Measurements from ENCODE around the gene CDH4. TPM values are rescaled to one million over a fixed set of nuclear protein-coding genes. Genes with fewer than 3 reads are reported as not detected.

The CDH4 gene
- total RNA-seq, 1 donor from 2014 or later, result 12.1 TPM

DNA sequence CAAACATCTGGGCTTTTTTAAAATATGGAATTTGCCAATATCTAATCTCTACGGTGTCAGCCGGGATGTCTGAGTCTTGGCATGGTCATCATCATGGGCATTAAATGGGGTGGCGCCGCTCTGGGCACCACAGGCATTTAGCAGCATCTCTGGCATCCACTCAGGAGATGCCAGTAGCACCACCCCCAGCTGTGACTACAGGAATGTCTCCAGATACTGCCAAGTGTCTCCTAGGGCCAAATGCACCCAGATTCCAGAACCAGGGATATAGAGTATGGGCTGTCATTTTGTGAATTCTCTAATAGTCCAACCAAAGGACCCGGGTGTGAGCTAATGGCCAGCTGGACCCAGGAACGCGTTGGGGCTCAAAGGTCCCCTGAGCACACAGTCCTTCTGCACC lies 452.6 kb downstream of the CDH4 start:
- DNase-seq (ENCODE audit: low read depth), result no peak
- H3K36me3 ChIP-seq (ENCODE audit: control insufficient read depth, insufficient read depth, low read length), result no peaks in the 10 kb centered on the region
- FAIRE-seq, result no peak
- TF ChIP-seq, protein P1, sequence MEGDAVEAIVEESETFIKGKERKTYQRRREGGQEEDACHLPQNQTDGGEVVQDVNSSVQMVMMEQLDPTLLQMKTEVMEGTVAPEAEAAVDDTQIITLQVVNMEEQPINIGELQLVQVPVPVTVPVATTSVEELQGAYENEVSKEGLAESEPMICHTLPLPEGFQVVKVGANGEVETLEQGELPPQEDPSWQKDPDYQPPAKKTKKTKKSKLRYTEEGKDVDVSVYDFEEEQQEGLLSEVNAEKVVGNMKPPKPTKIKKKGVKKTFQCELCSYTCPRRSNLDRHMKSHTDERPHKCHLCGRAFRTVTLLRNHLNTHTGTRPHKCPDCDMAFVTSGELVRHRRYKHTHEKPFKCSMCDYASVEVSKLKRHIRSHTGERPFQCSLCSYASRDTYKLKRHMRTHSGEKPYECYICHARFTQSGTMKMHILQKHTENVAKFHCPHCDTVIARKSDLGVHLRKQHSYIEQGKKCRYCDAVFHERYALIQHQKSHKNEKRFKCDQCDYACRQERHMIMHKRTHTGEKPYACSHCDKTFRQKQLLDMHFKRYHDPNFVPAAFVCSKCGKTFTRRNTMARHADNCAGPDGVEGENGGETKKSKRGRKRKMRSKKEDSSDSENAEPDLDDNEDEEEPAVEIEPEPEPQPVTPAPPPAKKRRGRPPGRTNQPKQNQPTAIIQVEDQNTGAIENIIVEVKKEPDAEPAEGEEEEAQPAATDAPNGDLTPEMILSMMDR (IDR thresholded peaks at IDR 0.05; ENCODE audit: insufficient read depth, low read length, severe bottlenecking), result no peak
- H3K4me3 ChIP-seq (ENCODE audit: low read depth, low read length), result no peak overlapping the region
- H3K27me3 ChIP-seq (ENCODE audit: control insufficient read depth, insufficient read depth, low read length), result no peaks in the 10 kb centered on the region

DNA sequence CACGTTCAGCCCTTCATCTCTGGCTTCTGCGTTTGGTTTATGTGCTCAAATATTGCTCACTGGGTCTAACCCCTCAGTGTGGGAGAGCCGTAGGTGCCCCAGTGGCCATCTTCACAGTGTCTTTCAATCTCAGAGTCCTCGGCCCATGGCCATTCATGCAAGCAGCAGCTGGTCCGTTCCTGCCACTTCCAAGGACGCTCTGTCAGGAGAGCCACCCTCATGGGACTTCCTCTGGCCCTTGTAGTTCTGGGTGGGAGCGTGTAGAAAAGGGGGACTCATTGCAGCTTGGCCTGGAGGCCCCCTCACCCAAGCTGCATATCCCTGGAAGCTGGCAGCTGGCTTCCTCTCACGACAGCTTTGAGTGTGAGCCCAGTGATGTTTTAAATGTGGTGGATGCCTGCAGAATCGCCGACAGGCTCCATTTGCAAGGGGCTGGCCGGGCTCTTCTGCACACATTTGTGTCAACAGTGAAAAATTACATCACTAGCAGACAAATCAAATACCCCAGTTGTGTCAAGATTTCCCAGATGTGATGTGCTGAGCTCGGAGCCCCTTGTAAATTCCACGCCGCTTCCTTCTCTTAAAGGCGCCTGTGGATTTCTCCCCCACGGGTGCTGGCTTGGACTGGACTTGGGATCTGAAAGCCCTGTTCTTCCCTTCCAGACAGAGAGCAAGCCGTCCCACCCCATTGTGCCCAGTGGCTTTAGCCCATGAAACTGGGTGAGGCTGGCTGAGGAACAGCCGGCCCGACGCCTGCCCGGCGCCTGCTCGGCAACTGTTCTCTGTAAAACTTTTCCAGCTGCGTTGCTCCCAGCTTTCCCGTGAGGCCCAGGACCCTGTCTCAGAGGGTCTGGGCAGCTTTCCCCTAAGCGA lies 453.6 kb downstream of the CDH4 start:
- H3K4me3 ChIP-seq (ENCODE audit: low read depth, low read length), result no peak overlapping the region
- DNase-seq (ENCODE audit: low read depth) (no peak), FAIRE-seq (no peak)
- H3K27me3 ChIP-seq (ENCODE audit: control insufficient read depth, insufficient read depth, low read length), result no peaks in the 10 kb centered on the region
- TF ChIP-seq, protein P1 (IDR thresholded peaks at IDR 0.05; ENCODE audit: insufficient read depth, low read length, severe bottlenecking), result no peak
- no peaks in the 10 kb centered on the region for H3K36me3 ChIP-seq (ENCODE audit: control insufficient read depth, insufficient read depth, low read length)

DNA sequence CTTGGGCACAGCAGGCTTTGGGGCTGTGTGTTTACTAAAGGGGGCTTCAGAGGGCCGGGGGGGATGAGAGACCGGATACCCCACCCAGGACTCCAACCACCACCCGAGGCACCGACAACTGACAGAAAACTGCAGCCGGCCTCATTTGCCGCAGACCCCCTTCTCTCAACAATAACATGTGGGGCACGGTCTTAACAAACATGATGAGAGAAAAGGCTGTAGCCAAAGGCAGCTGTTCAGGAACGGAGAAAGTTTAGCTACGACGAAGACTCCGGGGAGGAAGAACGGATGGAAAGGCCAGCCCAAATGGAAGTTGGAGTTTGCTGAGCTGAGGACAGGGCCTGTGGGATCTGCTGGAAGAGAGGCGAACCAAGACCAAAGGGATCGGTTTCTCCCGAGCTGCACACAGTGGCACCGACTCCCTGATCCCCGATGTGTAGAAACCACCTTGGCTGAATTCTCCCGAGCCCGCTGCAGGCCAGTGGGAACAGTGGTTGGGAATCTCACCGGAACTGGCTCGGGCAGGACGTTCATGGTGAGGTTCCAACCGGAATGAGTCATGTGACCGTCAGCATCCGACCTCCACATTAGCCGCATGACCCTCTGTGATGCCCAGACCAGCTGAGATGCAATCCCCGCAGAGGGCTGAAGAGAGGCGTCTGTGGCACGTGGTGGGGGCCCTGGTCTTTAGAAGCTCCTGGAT lies 454.3 kb downstream of the CDH4 start:
- Histone ChIP-seq H3K4me3 (ENCODE audit: low read depth, low read length) (no peak overlapping the region), H3K27me3 (ENCODE audit: control insufficient read depth, insufficient read depth, low read length) (no peaks in the 10 kb centered on the region), H3K36me3 (ENCODE audit: control insufficient read depth, insufficient read depth, low read length) (no peaks in the 10 kb centered on the region)
- DNase-seq (ENCODE audit: low read depth) (no peak), FAIRE-seq (peak; percentile 79)
- TF ChIP-seq, protein P1 (IDR thresholded peaks at IDR 0.05; ENCODE audit: insufficient read depth, low read length, severe bottlenecking), result no peak

DNA sequence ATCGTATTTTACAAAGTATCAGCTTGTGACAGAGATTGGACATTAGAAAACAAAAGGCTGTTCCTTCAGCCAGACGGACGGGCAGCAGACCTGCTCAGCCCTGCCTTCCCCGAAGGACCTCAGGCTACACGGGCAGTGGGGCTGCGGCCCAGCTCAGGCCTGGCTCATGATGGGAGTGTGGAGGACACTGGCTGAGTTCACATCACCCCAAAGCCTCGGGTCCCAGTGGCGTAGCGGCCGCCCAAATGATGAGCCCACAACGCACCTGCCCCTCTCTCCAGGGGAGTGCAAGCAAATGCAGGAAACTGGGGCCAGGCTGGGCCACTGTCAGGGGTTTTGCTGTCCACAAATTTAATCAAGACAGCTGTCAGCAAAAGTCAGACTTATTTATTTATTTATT lies 456.8 kb downstream of the CDH4 start:
- H3K27me3 ChIP-seq (ENCODE audit: control insufficient read depth, insufficient read depth, low read length), result no peaks in the 10 kb centered on the region
- no peak for FAIRE-seq
- TF ChIP-seq, protein P1 (IDR thresholded peaks at IDR 0.05; ENCODE audit: insufficient read depth, low read length, severe bottlenecking), result no peak
- H3K4me3 ChIP-seq (ENCODE audit: low read depth, low read length), result no peak overlapping the region
- no peak for DNase-seq (ENCODE audit: low read depth)
- no peaks in the 10 kb centered on the region for H3K36me3 ChIP-seq (ENCODE audit: control insufficient read depth, insufficient read depth, low read length)

DNA sequence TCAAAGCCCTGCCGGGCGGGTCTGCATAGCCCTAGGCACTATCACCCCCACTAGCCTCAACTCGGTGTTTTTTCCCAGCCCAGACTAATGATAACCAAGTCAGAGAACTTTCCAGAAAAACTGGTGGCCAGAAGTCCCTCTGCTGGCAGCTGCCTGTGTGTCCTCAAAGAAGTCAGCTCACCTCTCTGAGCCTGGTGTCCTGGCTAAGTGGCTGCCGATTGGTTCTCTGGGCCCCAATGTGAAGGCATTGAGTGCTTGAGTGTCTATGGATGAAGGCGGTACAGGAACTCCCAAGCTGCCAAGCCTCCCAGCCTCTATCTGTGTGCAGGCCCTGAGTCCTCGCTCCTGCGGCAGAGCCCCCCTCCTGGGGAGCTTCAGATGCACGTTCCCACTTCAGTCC lies 458.0 kb downstream of the CDH4 start:
- DNase-seq (ENCODE audit: low read depth) (no peak), FAIRE-seq (no peak)
- TF ChIP-seq, protein P1 (IDR thresholded peaks at IDR 0.05; ENCODE audit: insufficient read depth, low read length, severe bottlenecking), result no peak
- H3K4me3 ChIP-seq (ENCODE audit: low read depth, low read length), result no peak overlapping the region
- H3K27me3 ChIP-seq (ENCODE audit: control insufficient read depth, insufficient read depth, low read length), result no peaks in the 10 kb centered on the region
- no peaks in the 10 kb centered on the region for H3K36me3 ChIP-seq (ENCODE audit: control insufficient read depth, insufficient read depth, low read length)
